Retinal pigment epithelial cell (primary cell): Measurements from ENCODE around the gene NID1.

Source experiments
- DNase-seq: peaks from one replicate; pipeline ENCODE4 v3.0.0-alpha.2; 2010; ENCODE audit warnings: low read depth
- H3K4me3 ChIP-seq: 2 replicates; pipeline ENCODE4 v1.5.1; 2011; ENCODE audit warnings: mild to moderate bottlenecking, low read length, control low read depth, moderate library complexity
- TF ChIP-seq, protein P1 (sequence below): conservative IDR thresholded peaks from 2 replicates; pipeline ENCODE4 v1.5.1; 2011; ENCODE audit warnings: low read depth, low read length, control low read depth, inconsistent platforms

Gene NID1

DNA sequence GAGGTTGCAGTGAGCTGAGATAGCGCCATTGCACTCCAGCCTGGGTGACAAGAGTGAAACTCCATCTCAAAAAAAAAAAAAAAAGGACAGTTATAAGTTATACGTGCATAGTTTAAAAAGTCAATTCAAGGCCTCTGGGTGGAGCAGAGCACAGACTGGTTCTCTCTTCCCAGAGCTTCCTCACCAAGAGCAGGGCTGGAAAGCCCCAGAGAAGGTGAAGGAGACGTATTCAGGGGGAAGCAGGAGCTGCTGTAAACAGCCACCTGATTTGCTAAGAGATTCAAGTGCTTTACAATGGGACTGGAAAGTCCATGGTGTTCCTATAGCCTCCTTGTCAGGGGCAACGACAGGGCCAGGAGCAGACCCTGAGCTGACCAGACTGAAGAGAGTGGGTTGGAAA is 113.2 kb downstream of the NID1 start:
- H3K4me3 ChIP-seq: no peak overlapping the region
- TF ChIP-seq, protein P1, sequence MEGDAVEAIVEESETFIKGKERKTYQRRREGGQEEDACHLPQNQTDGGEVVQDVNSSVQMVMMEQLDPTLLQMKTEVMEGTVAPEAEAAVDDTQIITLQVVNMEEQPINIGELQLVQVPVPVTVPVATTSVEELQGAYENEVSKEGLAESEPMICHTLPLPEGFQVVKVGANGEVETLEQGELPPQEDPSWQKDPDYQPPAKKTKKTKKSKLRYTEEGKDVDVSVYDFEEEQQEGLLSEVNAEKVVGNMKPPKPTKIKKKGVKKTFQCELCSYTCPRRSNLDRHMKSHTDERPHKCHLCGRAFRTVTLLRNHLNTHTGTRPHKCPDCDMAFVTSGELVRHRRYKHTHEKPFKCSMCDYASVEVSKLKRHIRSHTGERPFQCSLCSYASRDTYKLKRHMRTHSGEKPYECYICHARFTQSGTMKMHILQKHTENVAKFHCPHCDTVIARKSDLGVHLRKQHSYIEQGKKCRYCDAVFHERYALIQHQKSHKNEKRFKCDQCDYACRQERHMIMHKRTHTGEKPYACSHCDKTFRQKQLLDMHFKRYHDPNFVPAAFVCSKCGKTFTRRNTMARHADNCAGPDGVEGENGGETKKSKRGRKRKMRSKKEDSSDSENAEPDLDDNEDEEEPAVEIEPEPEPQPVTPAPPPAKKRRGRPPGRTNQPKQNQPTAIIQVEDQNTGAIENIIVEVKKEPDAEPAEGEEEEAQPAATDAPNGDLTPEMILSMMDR: no peak

DNA sequence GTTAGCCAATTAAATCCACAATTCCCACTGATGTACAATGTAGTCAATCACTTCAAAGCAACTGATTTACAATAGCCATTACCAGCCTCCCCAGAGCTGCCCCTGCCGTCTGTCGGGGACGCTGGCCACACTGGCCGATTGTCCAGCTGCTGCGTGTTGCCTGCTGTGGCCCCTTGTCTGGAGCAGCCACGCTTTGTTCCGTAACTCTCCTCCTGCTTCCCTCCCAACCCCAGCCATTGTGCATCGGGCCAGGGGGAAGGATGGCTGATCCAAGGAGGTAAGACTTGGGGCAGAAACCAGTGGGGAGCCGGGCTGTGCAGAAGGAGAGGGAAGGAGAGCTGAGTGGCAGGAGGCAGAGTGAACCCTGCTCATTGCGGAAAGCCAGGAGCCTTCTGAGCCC is 114.6 kb downstream of the NID1 start:
- TF ChIP-seq, protein P1: no peak
- DNase-seq: no peak
- no peak overlapping the region for H3K4me3 ChIP-seq

More for the DNA sequence above, 113.2 kb downstream of the NID1 start:
- DNase-seq: no peak

DNA sequence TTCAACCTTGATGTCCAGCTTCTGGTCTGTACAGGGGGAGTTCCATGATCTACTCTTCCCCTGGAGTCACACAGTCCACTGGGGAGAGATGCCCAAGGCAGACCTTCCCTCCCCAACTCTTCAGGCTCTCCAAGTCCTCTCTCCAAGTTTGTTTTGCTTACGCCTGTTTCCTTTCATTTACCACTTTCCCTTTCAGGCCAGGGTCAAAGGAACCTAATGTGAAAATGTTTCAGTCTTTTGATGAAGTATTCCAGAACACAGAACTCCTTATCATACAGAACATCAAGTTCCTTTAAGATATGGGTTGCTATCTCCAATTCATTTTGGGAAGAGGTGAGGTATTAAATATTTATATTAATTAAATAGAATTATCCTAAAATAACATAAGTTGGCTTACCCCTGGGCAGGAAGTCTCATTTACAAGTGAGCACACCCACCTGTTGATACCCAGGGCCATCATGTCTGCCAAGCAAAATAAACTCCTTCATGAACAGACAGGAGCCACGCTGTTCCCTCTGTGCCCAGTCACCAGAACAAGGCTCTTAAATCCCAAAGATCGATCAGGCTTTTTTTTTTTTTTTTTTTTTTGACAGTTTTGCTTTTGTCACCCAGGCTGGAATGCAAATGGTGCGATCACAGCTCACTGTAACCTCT is 116.0 kb downstream of the NID1 start:
- TF ChIP-seq, protein P1: no peak
- DNase-seq: no peak
- no peak overlapping the region for H3K4me3 ChIP-seq

DNA sequence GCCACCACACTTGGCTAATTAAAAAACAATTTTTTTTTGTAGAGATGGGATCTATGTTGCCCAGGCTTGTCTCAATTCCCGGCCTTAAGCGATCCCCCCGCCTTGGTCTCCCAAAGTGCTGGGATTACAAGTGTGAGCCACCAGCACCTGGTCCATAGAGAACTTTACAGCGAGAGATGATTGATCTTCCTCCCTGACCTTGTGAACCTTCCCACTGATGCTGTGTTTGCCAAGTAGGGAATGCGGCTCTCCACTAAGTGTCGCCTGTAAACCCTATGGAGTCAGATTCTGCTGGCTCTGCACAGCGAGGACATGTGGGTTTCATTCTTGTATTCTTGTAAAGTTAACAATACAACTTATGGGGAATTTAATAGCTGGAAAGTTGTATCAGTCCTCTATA is 116.9 kb downstream of the NID1 start:
- TF ChIP-seq, protein P1: no peak
- no peak for DNase-seq
- H3K4me3 ChIP-seq: no peak overlapping the region

DNA sequence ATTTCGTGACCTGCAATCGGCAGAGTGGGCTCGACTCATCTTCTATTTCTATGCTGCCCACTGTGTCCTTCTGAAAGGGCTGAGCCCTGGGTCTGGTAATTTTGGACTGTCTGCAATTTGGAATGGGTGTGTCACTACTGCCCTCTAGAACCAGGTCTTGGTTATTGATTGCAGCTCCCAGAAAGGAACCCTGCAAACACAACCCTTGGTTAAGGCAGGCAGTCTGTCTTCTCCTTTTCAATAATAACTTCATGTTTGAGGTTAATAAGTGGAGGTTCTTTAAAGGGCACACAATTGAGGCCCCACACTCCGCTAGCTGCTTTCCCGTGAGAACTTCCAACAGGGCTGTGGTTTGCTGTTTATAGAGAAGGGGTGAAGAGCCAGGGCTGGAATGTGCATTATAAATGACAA is 118.3 kb downstream of the NID1 start:
- TF ChIP-seq, protein P1: peak; percentile 15

DNA sequence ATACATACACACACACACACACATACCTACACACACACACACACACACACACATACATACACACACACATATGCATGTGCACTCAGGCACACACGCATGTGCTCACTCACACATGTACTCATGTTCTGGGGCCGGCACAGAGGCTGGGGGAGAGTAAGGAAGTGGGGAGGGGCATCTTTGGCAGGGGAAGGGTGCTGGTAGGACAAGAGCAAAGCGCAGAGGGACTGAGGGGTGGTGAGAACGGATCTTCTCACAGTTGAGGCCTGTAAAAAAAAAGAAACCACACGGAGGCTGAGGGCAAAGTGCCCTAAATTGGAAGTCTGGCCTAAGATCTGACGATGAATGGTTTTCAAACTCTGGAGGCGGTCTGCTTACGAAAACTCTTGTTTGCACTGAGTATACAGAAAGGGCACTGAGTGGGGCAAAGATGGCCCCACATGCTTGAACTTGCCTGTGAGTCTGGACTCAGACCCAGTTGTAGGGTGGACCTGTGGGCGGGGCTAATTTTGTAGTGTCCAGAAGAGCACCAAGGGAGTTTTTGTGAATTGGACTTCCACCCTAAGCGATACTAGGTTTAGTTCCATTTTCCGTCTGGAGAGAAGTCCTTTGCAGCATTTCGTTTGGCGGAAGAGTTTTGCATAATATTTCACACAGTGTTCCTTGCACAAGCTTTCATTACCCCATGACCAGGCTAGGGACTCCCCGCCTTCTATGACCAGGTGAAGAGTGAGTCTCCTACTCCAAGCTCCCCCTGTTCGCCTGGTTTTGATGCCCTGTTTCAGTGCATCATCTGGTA is 118.9 kb downstream of the NID1 start:
- no peak overlapping the region for H3K4me3 ChIP-seq
- TF ChIP-seq, protein P1: no peak

More for the DNA sequence above, 118.3 kb downstream of the NID1 start:
- DNase-seq: no peak
- no peak overlapping the region for H3K4me3 ChIP-seq

More for the DNA sequence above, 118.9 kb downstream of the NID1 start:
- no peak for DNase-seq
